Measurements from ENCODE around the gene WWOX.

WWOX gene

DNA sequence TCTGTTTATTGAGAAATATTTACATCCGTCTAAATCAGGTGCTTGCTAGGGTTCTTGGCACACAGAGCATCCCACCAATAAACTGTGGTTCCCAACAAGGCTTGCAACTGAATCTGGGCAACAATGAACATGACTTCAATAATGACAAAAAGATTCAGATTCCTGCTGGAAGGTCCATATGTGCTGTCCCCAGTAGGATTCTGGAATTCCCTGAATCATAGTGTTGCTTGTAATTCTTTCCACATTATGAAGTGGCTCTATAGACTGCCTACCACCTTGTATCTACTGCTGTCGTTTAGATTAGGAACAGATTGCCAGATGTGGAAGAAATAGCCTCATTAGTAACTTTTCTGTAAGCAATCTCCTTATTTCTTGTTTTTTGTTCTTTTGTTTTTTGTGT, 265.9 kb downstream of the WWOX start:
- no peak for DNase-seq

DNA sequence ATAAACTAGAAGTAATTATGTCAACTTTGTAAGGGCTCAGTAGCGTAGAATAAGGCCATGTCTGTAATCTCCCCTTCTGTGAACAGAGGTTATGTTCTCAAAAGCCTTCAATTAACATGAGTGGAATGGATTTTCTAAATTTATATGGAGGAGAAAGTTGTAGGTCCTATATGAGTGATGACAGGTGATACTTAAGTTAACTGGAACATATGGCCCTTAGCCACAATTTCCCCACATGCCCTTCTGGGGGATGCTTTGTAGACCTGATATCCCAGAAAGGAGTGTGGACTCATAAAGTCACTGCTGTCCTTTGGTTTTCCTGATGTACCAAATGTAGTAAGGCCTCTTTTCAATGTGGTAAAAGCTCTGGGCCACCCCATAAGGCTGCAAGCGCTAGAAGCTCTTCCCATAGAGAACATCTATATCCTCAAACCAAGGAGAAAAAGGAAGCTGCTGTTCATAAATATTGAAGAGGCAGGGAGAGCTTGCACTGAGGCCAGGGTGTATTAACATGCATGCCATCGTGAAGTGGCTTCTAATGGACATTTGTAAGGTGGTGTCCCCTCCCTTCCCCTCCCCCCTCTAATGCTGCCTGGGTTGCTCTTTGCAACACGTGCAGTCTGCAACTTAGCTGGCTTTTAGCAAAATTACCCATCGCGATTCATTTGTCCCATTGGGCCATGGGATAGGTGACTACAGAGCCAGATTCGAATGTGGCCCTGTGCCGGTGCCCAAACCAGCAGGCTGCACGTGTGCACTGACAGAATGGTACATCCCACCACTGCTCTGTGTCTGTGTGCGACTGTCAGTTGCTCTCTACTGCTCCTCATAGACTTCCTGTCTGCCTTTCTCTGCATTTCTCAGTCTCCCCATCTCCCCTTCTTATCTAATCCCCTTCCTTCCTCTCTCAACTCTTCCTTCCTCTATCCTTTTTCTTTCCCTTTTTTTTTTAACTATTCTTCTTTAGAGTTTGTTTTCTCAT, 269.0 kb downstream of the WWOX start:
- DNase-seq: no peak

- no peak for DNase-seq
Measured at GRCh38 chr16:78372277-78372676, 272.8 kb downstream of the WWOX start.

DNA sequence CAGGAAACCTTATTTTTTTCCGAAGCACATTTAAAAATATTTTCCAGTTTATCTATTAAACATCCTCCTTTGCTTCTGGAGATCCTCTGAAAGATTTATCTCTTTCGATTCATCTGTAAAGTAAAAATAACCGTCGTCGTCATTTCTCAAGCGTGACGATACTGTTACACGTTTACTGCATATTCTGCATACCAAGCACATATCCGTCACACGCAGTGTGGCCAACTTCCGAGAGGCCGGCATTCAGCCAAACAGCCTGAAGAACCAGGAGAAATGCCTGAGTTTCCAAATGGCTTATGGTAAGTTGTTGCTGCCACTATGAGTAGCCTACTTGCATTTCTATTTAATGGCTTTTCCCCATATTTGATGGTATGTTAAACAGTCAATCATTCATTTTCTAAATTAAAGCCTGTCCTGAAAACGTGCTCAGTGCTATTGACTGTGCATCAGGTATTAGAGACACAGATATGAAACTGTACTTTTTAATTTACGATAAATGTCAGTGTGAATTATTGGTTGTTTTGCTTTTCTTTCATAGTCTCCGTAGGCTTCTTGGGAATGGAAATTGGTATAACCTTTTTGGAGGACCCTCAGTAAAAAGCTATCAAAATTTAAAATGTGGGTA, 275.7 kb downstream of the WWOX start:
- DNase-seq: no peak

GRCh38 chr16:78376452-78376851, 277.0 kb downstream of the WWOX start:
- no peak for DNase-seq

DNA sequence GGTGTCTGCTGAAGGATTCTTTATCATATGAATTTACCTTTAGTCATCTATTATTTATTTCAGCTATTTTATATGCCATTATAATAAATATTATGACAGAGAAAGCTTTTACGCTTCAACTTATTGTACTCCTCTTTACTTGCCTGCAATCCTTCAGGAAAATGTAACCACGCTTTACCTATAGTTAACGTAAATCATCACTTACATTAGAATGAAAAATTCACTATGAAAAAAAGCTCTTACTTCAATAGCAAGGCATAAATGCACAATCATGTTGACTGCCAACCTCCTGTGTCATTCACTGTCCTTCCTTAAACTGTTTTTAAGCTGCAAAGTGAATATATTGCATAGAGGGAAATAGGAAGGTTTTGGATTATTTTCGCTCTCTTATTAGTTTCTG, 277.9 kb downstream of the WWOX start:
- DNase-seq: no peak

DNA sequence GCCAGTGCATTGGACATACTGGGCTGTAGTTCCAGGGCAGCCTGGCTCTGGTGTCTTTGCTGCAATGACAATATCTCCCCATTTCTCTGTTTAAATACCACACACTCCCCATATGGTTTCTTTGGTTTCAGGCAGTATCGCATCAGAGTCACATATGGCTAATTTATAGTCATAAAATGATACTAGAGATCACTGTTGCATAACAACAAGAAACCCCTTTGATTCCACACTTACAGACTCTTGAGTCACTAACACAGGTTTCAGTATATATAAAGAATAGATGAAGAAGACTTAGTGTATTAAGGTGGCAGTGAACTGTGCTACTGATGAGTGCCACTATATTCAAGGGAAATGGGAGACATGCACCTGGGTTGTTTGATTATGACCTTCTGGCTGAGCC, 281.6 kb downstream of the WWOX start:
- no peak for DNase-seq

- no peak for DNase-seq
Measured at GRCh38 chr16:78383118-78383517, 283.7 kb downstream of the WWOX start.

GRCh38 chr16:78385086-78385805, 285.8 kb downstream of the WWOX start:
- DNase-seq: no peak

DNA sequence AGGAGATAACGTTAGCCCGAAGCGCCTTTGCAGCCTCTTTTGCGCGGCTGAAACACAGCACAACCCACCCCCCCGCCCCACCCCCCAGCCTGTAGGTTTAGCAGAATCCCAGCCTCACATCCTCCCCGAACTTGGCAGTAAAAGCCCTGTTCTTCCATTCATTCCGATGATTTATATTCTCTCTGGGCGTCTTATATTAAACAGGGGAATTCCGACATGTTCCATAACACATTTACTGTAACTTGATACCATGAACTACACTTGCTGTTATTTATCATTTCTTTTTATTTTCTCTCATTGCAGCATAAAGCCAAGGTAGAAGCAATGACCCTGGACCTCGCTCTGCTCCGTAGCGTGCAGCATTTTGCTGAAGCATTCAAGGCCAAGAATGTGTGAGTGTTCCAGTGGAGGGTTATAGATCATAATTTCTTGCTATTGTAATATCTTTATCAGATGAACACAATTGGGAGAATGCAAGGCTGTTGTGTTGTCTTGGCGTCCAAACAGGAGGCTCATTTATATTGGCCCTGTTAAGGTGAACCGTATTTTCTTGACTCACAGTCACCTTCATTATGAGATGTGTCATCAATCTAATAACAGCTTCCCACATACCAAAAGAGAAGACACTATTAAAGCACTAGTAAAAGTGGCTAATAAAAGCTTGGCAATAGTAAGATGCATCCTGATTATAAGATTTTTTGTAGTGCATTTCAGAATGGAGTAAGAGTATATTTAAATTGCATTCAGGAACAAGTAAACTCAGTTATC, 287.3 kb downstream of the WWOX start:
- no peak for DNase-seq

GRCh38 chr16:78389009-78389498, 289.6 kb downstream of the WWOX start:
- no peak for DNase-seq

GRCh38 chr16:78390092-78390491, 290.6 kb downstream of the WWOX start:
- DNase-seq: no peak

- no peak for DNase-seq
Measured at GRCh38 chr16:78390508-78391324, 291.3 kb downstream of the WWOX start.

DNA sequence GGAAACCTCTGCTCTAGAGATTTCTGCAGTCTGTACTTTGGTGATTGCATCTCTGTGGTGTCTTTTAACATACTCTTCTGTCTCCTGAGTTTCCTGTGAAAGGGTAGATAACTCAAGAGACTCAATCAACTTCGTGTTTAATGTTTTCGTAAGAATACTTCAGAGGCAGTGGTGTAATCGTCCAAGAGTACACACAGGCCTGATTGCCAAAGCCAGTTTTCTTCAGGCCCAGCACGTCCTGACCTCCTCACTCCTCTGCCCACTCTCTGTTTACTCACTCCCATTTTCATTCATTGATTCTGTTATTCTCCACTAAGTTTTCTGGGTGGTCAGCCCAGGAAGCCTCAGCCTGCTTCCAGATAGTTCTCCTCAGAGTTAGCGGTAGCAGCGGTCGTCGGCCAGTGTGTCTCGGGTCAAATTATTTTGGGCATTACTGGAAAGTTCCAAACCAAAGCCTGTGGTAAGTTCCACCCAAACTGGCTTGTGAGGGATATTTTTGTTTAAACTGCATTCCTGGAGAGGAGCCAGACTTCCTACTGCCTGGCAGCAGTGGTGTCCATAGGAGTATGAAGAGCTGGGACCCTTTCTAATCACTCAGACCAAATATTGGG, 293.2 kb downstream of the WWOX start:
- no peak for DNase-seq

- no peak for DNase-seq
Measured at GRCh38 chr16:78395035-78395434, 295.6 kb downstream of the WWOX start.

DNA sequence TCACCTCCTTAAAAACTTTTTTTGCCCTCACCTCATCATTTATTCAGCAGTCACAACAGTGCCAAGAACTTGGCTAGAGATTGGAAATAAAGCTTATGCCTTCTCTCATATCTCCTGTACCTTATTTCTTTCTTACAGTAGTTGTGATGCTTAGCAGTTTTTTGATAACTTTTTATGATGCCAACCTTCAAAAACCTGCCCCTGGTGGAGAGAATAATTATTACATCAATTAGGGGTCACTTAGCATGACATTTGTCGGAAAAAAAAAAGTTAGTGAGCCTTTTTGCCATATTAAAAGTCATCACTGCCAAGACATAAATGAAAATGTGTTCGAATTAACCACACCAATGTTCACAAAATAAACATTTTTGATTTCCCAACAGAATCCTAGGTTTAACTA, 296.6 kb downstream of the WWOX start:
- peak in 1 of 2 donors; percentile 10 for DNase-seq

GRCh38 chr16:78396673-78397072, 297.2 kb downstream of the WWOX start:
- DNase-seq: no peak

DNA sequence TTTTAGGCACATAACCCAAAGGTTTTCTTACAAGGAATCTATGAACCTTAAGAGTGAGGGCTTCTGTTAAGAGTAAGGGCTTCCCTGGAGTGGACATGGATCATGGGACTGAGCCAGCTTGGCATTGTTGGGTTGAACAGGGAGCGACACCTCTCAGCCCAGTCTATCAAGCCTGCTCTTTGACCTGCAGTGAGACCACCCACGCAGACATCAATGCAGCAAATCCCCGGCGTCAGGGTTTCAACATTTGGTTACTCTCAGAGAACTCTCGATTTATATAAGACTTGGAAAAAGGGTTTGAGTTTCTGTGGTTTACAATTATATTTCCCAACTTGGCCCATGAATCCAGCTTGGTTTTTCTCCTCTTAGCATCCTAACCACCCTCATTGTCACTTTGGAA, 299.9 kb downstream of the WWOX start:
- no peak for DNase-seq

- DNase-seq: no peak
Measured at GRCh38 chr16:78402833-78403232, 303.4 kb downstream of the WWOX start.

GRCh38 chr16:78405040-78405439, 305.6 kb downstream of the WWOX start:
- DNase-seq: no peak

- no peak for DNase-seq
Measured at GRCh38 chr16:78405833-78406232, 306.4 kb downstream of the WWOX start.

Data from inflammatory macrophage treated with lipopolysaccharide for 1 hour (primary cell).